ENCODE data around the gene DSG2.

DNA sequence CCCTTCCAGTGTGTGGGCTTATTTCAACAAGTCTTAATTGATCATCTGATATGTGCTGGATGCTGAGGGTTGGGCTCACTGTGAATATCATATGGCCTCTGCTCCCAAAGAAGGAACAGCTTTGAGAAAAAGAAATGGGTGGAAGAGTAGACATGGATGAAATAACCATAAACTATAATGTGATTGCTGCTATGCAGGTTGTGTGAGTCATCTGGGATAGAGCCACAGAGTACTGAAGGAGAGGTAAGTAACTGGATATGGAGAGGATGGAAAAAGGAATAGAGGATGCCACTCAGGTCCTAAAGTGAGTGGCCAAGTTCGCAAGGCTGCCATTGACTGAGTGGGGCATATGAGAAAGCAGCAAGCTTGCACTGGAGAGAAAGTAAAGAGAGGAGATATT lies 8.7 kb upstream of the DSG2 start:
- no peak for TF ChIP-seq POLR2A (IDR thresholded peaks at IDR 0.05)
- no peak for TF ChIP-seq CTCF (IDR thresholded peaks at IDR 0.05)
- no peak for TF ChIP-seq EP300 (IDR thresholded peaks at IDR 0.05)

Measured in tibial nerve (tissue), 4 donors.